Prostate gland (tissue), 2 donors: ENCODE results near the gene CSF2. TPM values are rescaled to one million over a fixed set of nuclear protein-coding genes. Genes with fewer than 3 reads are reported as not detected.

ENCODE experiments used
- DNase-seq: peaks from one replicate; pipeline ENCODE4 v3.0.0-alpha.2; 2019; ENCODE audit warnings: low spot score
- H3K27ac ChIP-seq, 2 donors: fragments of 200-600 bp; sonication (generic); 2 replicates each; pipeline ENCODE4 v1.5.1; 2017 to 2019
- H3K27me3 ChIP-seq: fragments of 200-600 bp; sonication (generic); replicated peaks from 2 replicates; pipeline ENCODE4 v1.5.1; 2019; ENCODE audit not compliant: insufficient read depth
- H3K36me3 ChIP-seq, 2 donors: fragments of 200-600 bp; sonication (generic); 1 replicate in 1 of 2; 2 replicates in 1 of 2; pipeline versions ENCODE4 v1.5.1 to v1.8.1; 2017 to 2019
- H3K4me1 ChIP-seq: fragments of 200-600 bp; sonication (generic); replicated peaks from 2 replicates; pipeline ENCODE4 v1.5.1; 2019
- H3K4me3 ChIP-seq, 2 donors: fragments of 200-600 bp; sonication (generic); 2 replicates each; pipeline ENCODE4 v1.5.1; 2017 to 2019
- H3K9me3 ChIP-seq: fragments of 200-600 bp; sonication (generic); 2 replicates; pipeline ENCODE4 v1.5.1; 2017
- POLR2A ChIP-seq: fragments of 450-650 bp; IDR thresholded peaks from one replicate; pipeline ENCODE4 v1.6.1; 2016; ENCODE audit warnings: antibody characterized with exemption, mild to moderate bottlenecking
- POLR2AphosphoS5 ChIP-seq: sonication (generic); formaldehyde crosslinking; IDR thresholded peaks from one replicate; pipeline ENCODE4 v1.6.1; 2017; ENCODE audit warnings: antibody characterized with exemption
- WGBS: methylation state at CpG from one replicate; pipeline ENCODE4 v1.1.5; 2018; 5-methylcytosine and 5-hydroxymethylcytosine counted together
- intact Hi-C: fragments of 100-400 bp; cut with DNase I; formaldehyde crosslinking; loops from one replicate; pipeline ENCODE4 v1.14.2; 2022
- total RNA-seq, 2 donors: library from RNA; depleted of rRNA; stranded (reverse); fragments of >200 nt; gene quantifications; one replicate each; pipeline ENCODE4 v1.1.0, GENCODE V29; 2016
- TF ChIP-seq, protein P1 (sequence below), 4 experiments: fragments of 200-600 bp in 2 of 4; fragments of 450-650 bp in 2 of 4; sonication (generic) in 2 of 4; IDR thresholded peaks; 1 replicate in 3 of 4; 2 replicates in 1 of 4; pipeline ENCODE4 v1.5.1; 2016 to 2019; ENCODE audit warnings: antibody characterized with exemption in 4 of 4, mild to moderate bottlenecking in 2 of 4, moderate library complexity in 2 of 4

CSF2 gene
- total RNA-seq, 2 donors from 2014 or later = not detected

DNA sequence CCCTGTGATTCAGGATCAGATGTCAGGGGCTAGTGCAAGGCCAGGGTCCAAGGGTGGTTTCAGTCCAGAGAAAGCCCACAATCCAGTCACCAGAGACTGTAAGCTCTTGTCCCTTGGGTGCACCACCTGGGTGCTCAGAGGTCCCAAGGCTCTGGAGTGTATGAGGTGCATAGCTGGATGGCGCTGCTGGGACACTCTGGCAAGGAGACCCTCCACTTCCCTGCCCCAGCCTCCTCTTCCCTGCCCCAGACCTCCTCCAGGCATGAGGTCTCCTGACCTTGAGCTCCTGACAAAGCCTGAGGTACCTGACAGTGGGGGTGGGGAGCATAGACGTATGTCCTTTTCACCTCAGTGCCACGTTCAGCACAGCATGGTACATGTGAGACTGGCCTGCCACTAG lies 7.0 kb downstream of the CSF2 start:
- Histone ChIP-seq H3K4me3 (no peak overlapping the region), H3K27ac (no peak overlapping the region), H3K27me3 (no peaks in the 10 kb centered on the region), H3K4me1 (no peaks in the 10 kb centered on the region), H3K36me3 (no peaks in the 10 kb centered on the region), H3K9me3 (no peaks in the 10 kb centered on the region)
- DNase-seq = no peak
- intact Hi-C loops = no loop called here
- 100% methylated on average over 3 of the region's 3 CpGs for WGBS
- TF ChIP-seq, protein P1, sequence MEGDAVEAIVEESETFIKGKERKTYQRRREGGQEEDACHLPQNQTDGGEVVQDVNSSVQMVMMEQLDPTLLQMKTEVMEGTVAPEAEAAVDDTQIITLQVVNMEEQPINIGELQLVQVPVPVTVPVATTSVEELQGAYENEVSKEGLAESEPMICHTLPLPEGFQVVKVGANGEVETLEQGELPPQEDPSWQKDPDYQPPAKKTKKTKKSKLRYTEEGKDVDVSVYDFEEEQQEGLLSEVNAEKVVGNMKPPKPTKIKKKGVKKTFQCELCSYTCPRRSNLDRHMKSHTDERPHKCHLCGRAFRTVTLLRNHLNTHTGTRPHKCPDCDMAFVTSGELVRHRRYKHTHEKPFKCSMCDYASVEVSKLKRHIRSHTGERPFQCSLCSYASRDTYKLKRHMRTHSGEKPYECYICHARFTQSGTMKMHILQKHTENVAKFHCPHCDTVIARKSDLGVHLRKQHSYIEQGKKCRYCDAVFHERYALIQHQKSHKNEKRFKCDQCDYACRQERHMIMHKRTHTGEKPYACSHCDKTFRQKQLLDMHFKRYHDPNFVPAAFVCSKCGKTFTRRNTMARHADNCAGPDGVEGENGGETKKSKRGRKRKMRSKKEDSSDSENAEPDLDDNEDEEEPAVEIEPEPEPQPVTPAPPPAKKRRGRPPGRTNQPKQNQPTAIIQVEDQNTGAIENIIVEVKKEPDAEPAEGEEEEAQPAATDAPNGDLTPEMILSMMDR (IDR thresholded peaks at IDR 0.05) = no peak
- TF ChIP-seq POLR2AphosphoS5 = no peak
- no peak for TF ChIP-seq POLR2A

GRCh38 chr5:132081458-132081857 lies 7.9 kb downstream of the CSF2 start:
- TF ChIP-seq, protein P1 (IDR thresholded peaks at IDR 0.05) = no peak
- WGBS = 93% methylated on average over 3 of the region's 3 CpGs
- intact Hi-C loops = no loop called here

DNA sequence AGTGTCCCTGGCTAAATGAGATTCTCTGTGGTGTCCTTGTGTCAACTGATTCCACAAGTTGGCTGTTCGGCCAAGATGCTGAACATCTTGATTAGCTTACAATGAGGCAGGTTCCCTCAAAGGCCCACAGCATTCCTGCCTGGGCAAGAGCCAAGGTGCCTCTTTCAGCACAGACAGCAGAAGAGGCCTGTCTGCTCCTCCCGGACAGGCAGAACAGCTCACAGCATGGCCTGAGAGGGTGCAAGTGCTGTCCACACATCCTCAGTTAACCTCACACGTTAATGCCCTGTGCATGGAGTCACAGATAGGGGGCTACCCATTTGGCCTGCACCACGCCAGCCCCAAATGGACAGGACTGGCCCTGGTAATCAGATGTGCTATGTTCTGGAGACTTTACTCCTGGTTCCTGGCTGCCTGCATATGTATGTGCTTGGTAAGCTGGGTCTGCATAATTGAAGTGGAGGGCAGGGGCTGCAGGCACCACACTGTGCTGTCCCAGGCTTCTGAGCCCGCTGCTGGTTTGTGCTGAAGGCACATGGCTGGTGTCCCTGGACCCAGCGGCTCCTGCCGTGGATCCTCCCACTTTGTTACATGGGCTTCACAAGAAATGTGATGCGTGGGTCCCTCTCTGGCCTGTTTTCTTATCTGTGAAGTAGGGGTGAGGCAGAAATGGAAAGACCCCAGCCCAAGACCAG lies 8.9 kb downstream of the CSF2 start:
- no peak overlapping the region for H3K4me3 ChIP-seq
- 83% methylated on average over 7 of the region's 8 CpGs for WGBS
- no peak for DNase-seq
- H3K27ac ChIP-seq = no peak overlapping the region
- no peaks in the 10 kb centered on the region for H3K27me3 ChIP-seq
- intact Hi-C loops = no loop called here
- H3K4me1 ChIP-seq = no peaks in the 10 kb centered on the region
- TF ChIP-seq POLR2AphosphoS5 (no peak), POLR2A (no peak)
- TF ChIP-seq, protein P1 (IDR thresholded peaks at IDR 0.05) = no peak
- no peaks in the 10 kb centered on the region for H3K36me3 ChIP-seq
- no peaks in the 10 kb centered on the region for H3K9me3 ChIP-seq

More at GRCh38 chr5:132081458-132081857, 7.9 kb downstream of the CSF2 start:
- Histone ChIP-seq H3K36me3 (no peaks in the 10 kb centered on the region), H3K4me1 (no peaks in the 10 kb centered on the region), H3K27me3 (no peaks in the 10 kb centered on the region), H3K9me3 (no peaks in the 10 kb centered on the region), H3K27ac (no peak overlapping the region), H3K4me3 (no peak overlapping the region)
- no peak for DNase-seq

- H3K4me3 ChIP-seq = no peak overlapping the region
- no peaks in the 10 kb centered on the region for H3K4me1 ChIP-seq
- H3K27ac ChIP-seq = no peak overlapping the region
- no peaks in the 10 kb centered on the region for H3K27me3 ChIP-seq
- TF ChIP-seq POLR2AphosphoS5 (no peak), POLR2A (no peak)
- TF ChIP-seq, protein P1 (IDR thresholded peaks at IDR 0.05) = no peak
- 75% methylated on average over 4 of the region's 4 CpGs for WGBS
- H3K9me3 ChIP-seq = no peaks in the 10 kb centered on the region
- intact Hi-C loops = no loop called here
- H3K36me3 ChIP-seq = no peaks in the 10 kb centered on the region
- no peak for DNase-seq
These were observed 9.6 kb downstream of the CSF2 start for GRCh38 chr5:132083071-132083678.

- H3K27ac ChIP-seq = no peak overlapping the region
- no peaks in the 10 kb centered on the region for H3K36me3 ChIP-seq
- no peaks in the 10 kb centered on the region for H3K9me3 ChIP-seq
- H3K4me3 ChIP-seq = no peak overlapping the region
- 91% methylated on average over 4 of the region's 4 CpGs for WGBS
- H3K27me3 ChIP-seq = no peaks in the 10 kb centered on the region
- intact Hi-C loops = no loop called here
- no peaks in the 10 kb centered on the region for H3K4me1 ChIP-seq
- TF ChIP-seq, protein P1 (IDR thresholded peaks at IDR 0.05) = no peak
- TF ChIP-seq POLR2AphosphoS5 (no peak), POLR2A (no peak)
- DNase-seq = no peak
These were observed 12.1 kb downstream of the CSF2 start for GRCh38 chr5:132085686-132086085.
